GM19035 (cell line): ENCODE results near the gene MLC1.

Experiments
- ATAC-seq: cut with Tn5 transposase; IDR thresholded peaks from one replicate; pipeline ENCODE4 v1.9.1; 2021; ENCODE audit not compliant: unreplicated experiment

Gene MLC1

DNA sequence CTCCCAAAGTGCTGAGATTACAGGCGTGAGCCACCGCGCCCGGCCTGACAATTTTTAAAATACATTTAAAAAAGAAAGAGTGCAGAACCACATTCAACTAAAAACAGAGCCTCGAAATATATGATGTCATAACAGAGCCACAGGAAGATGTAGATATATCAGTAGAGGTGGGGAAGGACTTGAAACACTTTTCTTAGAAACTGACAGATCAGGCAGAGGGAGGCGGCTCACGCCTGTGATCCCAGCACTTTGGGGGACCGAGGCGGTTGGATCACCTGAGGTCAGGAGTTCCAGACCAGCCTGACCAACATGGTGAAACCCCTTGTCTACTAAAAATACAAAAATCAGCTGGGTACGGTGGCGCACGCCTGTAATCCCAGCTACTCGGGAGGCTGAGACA is 7.0 kb downstream of the MLC1 start:
- no peak for ATAC-seq

DNA sequence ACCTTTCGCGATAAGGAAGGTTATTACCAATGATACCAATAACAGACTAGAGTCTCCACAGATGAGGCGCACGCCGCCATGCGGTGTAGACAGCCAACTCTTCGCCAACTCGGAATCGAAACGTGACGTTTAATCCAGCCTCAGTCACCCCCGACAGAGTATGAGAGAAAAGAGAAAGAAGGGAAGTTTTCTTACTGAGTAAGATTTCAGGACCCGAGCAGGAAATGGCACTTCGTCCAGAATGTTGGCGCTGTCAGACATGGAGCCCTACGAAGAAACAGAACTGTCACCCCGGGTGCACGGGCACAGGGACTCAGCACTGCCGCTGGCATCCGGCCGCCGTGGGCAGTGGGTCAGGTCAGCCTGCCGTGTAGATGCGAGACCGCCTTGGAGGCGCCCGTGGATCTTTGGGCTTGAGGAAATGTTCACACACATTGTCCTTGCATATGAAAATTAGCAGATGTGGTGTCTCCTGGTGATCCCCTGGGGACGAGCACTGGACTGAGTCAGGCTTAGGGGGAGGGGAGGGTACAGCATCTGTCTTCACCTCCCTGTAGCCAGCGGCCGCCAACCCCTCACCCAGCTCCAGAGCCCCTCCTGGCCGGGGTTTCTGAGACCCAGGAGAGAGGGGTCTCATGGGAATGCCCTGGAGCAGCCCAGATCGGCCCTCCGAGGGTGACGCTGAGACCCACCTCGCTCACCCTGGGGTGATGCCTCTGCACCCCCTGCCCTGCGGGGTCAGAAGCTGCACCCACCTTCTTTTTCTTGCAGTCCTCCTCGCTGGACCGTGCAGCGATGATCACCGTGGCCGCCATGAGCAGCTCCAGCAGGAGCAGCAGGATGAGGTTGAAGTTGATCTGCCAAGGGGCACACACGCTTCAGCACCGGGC is 8.3 kb downstream of the MLC1 start:
- no peak for ATAC-seq

DNA sequence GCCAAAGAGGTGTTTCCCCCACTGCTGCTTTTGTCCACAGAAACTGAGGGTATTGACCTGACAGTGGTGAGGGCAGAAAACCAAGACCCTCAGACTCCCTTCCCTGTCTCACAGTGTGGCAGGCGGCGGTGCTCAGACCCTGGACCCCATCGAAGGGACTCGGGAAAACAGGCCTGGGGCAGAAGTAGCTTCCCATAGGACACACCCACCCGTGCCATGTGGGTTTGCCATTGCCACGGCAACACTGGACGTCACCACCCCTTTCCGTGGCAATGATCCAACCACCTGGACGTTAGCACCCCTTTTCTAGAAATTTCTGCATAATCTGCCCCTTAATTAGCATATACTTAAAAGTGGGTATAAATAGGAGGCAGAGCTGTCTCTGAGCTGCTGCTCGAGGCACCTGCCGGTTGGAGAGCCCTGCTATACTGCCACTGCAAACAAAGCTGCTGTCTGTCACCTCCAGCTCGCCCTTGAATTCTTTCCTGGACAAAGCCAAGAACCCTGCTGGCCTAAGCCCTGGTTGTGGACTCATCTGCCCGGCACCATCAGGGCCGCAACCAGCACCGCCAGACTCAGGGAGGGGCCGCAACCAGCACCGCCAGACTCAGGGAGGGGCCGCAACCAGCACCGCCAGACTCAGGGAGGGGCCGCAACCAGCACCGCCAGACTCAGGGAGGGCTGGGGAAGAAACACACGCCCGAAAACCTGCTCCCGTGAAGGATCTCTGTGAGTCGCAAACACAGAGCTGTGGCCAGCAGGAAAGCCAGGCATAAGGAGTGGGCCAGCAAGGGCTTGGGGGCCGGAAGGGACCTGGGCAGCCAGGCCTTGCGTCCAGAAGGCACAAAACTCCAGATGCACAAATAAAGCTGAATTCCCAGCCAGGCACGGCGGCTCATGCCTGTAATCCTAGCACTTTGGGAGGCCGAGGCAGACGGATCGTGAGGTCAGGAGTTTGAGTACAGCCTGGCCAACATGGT is 10.4 kb downstream of the MLC1 start:
- ATAC-seq, result no peak

DNA sequence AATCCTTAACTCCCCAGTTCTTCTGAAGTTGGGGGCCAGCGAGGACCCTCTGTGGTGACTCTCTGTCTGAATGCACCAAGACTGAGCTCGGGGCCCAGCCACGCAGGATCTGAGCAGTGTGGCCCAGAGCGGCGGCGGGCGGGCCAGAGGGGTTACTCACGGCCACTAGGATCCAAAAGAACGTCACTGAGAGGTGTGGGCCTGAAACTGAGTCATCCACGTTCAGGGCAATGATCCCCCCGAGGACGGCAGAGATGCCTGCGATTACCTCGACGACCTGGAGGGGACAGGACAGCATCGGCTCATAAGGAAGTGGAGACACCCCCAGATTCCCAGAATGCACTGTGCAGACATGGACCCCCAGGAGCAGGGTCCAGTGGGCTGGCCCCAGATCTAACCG is 11.2 kb downstream of the MLC1 start:
- no peak for ATAC-seq

DNA sequence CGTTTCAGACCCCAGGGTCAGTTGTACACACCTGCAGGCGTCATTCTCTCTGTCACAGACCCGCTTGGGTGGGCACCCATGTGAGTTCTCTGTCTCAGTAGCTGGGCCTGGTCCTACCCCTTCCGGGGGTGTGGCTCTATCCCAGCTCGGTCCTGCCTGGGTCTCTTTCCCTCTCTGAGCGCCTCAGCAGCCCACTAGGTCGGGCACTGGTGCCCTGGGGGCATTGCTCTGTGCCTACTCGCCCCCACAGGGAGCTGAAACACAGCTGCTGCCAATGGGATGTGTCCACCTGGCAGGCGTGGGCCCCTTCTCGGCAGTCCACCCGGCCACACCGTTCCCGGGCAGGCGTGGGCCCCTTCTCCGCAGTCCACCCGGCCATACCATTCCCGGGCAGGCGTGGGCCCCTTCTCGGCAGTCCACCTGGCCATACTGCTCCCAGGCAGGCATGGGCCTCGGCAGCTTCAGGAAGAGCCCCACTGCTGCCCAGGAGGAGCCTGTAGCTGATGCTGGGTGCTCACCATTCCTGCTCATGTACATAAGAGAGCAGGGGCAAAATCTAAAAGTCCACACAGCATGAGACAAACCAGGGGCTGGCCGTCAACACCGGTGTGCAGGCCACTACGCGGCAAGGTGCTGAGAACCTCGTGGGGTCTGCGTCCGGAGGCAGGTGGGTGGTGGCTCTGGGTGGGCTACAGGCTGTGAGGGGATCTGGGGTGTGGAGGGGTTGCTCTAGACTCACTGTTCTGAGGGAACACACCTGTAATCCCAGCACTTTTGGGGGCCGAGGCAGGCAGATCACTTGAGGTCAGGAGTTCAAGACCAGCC is 12.3 kb downstream of the MLC1 start:
- ATAC-seq, result no peak

DNA sequence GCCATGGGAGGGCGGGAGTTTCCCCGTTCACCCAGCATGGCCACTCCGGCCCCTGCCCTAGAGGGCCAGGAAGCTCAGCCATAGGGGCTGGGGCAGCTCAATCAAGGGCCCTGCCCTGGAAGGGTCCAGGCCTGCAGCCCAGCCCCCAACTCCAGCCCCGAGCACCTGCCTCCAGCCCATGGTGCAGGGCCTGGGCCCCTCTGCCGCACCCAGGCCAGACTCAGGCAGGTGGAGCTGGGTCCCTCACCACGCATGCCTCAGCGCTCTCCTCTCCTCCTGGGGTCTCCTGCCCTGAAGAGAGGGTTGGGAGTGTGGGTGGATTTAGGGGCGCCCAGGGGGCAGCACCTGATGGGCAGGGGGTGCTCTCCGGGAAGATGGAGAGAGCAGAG is 13.1 kb downstream of the MLC1 start:
- no peak for ATAC-seq

DNA sequence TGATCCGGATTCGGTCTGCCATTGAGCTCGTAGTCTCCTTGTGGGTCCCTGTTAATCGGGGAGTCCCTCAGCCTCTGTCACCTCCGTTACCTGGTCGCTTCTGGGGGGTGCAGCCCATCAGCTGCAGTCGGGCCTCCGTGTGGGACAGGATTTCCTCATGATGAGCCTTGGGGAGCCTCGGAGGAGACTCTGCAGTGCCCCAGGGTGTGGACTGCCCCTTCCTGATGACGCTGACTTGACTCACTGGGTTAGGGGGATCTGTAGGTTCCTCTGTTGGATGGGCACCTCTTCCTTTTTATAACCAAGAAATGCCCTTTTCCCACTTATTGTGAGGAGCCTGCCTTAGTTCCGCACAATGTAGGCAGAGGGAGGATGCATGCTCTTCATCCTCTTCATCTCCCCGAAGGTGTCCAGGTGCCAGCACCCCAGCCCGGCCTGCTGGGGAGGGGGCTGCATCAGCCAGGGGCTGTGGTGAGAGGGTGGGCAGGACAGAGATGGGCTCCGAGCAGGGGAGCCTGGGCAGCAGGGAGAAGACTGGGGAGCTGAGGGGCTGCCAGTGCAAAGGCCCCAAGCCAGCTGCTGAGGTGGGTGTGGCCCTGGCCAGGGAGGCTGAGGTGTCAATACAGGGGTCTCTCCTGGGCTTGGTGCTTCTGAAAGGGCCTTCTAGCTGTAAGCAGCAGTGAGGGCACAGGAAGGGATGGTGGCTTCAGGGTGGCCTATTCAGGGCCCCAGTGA is 13.6 kb downstream of the MLC1 start:
- no peak for ATAC-seq

DNA sequence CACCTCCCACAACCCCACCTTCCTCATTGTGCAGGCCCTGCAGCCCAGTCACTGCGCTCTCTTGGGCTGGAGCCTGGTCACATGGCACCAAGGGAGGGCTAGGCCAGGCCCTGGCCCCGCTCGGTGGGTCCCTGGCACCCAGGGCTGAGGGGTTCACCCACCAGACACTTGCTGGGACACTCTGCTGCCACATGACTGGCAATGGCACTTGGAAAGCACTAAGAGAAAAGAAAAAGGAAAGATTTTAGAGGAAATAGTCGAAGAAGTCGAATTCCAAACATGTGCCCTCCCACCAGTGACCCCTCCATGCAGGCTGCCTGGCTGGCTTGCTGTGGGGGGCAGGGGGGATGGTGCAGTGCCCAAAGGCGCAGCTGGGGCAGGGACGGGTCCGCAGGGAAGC is 14.9 kb downstream of the MLC1 start:
- ATAC-seq, result no peak

DNA sequence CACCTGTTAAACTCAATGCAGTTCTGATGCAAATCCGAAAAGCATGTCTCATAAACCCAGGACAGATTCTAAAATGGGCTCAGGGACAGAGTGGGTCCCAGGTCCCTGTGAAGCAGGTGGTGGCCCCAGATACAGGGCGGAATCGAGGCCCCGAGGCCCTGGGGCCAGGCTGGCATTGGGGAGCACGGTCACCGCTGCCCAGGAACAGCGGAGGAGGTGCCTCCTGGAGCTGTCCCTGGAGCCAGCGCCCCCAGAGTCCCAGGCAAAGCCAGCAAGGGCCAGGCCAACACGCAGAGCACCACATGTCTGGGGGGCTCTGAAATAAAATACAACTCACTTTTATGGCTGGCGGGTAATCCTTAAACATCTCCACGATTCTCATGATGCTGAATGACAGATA is 17.1 kb downstream of the MLC1 start:
- no peak for ATAC-seq

DNA sequence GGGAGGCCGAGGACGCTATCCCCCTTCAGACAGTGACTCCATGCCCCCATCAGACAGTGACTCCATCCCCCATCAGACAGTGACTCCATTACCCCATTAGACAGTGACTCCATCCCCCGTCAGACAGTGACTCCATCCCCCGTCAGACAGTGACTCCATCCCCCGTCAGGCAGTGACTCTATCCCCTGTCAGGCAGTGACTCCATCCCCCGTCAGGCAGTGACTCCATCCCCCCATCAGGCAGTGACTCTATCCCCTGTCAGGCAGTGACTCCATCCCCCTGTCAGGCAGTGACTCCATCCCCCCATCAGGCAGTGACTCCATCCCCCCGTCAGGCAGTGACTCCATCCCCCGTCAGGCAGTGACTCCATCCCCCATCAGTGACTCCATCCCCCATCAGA is 18.0 kb downstream of the MLC1 start:
- no peak for ATAC-seq

DNA sequence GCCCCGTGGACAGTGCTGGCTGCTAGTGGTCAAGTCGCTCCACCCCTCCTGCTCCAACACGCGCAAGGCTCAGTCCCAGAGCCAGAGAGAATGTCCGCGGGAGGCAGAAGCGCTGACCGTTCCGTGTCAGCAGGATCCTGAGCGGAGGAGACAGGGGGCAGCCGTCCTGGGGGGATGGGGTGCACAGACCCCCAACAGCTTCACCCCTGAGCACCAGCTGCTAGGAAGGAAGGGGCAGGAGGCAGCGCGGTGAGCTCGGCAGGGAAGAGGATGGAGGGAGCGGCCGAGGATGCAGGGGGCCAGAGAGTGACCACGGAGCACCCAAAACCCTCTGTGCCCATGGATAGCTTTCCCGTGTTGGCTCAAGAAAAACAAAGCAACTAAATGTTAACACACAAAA is 20.8 kb downstream of the MLC1 start:
- no peak for ATAC-seq

DNA sequence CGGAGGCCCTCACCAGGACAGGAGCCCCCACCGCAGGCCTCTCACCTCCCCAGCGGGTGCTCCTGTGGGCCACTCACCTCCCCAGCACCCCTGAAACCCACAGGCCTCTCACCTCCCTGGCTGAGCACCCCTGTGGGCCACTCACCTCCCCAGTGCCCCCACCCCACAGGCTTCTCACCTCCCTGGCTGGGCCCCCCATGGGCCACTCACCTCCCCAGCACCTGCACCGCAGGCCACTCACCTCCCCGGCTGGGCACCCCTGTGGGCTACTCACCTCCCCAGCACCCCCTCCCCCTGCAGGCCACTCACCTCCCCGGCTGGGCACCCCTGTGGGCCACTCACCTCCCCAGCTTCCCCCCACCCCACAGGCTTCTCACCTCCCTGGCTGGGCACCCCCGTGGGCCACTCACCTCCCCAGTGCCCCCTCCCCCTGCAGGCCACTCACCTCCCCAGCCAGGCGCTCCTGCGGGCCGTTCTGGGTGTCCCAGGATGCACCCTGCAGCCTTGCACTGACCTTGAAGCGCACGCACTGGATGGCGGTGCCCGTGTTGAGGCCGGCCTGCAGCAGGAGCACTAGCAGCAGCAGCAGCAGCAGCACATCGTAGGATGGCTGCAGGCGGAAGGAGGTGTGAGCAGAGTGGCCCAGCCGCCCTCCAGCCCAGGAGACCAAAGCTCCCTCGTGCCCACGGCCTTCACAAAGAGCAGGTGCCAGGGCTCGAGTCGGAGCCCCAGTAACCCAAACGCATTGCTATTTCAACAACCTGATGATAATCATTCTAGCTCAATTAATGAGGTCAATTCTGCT is 21.4 kb downstream of the MLC1 start:
- ATAC-seq, result no peak

DNA sequence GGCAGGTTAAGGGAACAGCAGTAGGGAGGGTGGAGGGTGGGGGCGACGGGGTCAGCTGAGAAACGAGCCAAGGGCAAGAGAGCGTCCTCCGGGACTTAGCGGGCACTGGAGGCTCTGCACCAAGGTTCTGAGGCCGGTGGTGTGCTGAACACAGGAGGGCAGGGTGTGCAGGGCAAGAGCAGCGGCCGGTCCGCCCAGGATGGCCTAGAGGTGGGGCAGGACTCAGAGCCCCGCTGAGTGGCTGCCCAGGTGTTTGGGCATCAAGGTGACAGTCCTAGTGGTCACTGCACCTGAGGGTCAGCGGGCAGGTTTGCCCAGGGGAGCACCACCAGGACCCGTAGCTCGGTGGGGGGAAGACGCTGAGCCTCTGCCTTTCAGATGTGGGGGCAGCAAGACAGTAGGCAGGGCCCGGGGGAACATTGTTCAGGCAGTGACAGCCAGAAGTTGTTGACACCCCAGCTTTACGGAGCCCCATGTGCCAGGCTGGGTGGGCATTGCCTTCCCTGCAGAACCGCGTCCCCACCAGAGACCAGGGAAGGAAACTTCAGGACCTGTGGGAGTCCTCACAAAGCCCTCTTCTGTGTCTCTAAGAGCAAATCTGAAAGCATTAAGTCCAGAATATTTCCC is 22.6 kb downstream of the MLC1 start:
- ATAC-seq, result no peak

DNA sequence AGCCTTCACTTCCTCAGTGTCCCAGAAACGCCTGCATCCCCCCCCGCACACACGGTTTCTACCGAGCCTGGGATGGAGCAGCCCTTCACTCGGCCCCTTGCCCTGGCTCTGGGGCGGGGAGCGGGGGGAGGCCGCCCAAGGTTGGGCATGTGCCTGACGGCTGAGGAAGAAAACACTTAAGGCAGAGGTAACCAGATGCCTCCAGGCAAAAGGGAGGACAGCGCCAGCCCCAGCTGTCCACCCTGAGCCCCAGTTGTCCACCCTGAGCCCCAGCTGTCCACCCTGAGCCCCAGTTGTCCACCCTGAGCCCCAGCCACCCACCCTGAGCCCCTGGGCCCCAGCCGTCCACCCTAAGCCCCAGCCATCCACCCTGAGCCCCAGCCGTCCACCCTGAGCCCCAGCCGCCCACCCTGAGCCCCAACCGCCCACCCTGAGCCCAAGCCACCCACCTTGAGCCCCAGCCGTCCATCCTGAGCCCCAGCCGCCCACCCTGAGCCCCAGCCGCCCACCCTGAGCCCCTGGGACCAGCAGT is 23.3 kb downstream of the MLC1 start:
- no peak for ATAC-seq

DNA sequence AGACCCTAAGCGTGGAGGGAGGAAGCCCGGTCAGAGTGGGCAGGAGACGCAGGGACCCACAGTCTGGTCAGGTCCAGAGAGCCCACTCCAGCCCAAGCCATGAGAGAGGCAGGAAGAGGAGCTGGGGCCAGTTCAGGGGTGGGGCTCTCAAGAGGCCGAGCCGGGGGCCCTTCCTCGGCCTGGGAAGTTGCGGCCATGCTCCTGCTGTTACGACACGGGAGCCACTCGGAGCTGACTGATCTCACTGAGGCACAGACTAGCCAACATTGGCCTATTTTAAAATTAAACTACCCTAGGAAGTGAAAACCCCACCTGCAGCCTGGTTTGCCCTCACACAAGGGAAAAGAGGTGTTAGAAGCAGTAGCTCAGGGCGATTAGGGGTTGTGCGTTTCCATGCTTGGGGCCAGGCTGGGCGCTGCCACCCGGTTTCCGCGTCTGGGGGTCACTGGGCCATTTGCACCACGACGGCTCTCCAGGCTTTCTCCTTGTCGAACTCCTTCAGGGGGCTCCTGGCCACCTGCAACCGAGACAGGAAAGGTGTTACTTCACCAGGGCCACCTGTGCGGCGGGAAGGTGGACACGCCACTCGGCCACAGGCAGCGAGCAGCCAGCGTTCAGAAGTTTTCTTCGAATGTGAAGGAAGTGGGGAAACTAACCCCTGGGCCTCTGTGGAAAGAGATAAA is 23.9 kb downstream of the MLC1 start:
- no peak for ATAC-seq

DNA sequence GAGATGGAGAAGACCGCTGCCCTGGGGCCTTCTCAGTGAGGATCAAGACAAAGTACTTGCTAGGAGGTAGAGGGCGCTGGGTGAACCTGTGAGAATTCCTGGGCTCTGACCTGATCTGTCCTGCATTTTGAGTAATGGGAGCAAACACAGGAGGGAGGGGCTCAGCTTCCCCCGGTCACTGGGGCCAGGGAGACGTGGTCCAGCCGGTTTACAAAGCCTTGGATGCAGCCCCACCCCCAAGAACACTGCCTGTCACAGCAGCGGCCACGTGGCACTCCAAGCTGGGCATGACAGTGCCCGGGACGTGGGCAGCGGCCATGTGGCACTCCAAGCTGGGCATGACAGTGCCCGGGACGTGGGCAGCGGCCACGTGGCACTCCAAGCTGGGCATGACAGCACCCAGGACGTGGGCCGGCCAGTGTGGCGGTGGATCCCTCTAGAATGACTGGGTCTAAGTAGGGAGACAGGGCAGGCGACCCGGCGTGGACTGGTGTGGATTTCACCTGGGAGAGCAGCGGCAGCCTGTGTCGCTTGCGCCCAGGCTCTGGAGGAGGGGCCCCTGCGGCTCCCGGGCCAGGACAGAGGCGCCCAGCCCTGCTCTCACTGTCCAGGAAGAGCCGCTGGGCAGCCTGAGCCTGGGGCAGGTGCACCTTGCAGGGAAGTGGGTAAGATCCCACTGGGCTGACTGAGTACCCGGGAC is 24.6 kb downstream of the MLC1 start:
- ATAC-seq, result no peak

DNA sequence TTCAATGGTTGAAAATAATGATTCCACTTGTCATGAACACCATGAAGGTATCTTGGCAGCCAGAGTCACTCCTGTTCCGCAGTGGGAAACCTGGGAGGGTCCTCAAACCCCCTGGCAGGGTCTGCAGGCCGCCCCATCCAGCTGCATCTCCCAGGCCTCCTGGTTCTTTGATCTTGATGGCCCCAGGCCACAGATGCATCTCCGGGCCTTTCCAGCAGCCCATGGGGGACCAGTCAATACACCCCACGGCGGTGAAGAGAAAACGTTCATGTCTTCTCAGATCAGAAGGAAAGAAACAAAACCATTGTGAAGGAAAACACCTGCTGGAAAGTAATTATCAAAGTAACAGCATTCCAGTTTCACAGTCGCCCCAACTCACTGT is 25.4 kb downstream of the MLC1 start:
- no peak for ATAC-seq
